ENCODE results near the gene TCEAL3.

DNA sequence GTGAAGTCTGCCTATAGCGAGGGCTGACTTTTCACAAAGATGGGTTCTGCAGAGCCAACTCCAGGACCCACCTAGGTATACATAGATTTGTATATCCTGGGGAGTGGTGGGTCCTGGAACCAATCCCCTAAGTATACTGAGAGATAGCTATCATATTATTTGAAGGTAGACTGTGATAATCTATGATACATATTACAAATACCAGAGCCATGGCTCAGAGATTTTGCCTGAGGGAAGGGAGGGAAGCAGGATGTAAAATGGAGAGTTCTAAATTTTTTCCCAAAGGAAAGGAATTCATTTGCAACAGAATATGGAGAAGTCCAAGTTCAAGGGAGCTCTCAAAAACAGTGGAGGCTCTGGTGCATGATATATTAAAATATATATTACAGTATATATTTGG is 7.2 kb downstream of the TCEAL3 start:
- TF ChIP-seq, protein P1, sequence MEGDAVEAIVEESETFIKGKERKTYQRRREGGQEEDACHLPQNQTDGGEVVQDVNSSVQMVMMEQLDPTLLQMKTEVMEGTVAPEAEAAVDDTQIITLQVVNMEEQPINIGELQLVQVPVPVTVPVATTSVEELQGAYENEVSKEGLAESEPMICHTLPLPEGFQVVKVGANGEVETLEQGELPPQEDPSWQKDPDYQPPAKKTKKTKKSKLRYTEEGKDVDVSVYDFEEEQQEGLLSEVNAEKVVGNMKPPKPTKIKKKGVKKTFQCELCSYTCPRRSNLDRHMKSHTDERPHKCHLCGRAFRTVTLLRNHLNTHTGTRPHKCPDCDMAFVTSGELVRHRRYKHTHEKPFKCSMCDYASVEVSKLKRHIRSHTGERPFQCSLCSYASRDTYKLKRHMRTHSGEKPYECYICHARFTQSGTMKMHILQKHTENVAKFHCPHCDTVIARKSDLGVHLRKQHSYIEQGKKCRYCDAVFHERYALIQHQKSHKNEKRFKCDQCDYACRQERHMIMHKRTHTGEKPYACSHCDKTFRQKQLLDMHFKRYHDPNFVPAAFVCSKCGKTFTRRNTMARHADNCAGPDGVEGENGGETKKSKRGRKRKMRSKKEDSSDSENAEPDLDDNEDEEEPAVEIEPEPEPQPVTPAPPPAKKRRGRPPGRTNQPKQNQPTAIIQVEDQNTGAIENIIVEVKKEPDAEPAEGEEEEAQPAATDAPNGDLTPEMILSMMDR (IDR thresholded peaks at IDR 0.05), result no peak
- TF ChIP-seq EP300 (IDR thresholded peaks at IDR 0.05) (no peak), POLR2AphosphoS5 (IDR thresholded peaks at IDR 0.05) (no peak), POLR2A (IDR thresholded peaks at IDR 0.05; ENCODE audit: low read depth) (no peak)
